ENCODE results near the gene TNFRSF12A.

DNA sequence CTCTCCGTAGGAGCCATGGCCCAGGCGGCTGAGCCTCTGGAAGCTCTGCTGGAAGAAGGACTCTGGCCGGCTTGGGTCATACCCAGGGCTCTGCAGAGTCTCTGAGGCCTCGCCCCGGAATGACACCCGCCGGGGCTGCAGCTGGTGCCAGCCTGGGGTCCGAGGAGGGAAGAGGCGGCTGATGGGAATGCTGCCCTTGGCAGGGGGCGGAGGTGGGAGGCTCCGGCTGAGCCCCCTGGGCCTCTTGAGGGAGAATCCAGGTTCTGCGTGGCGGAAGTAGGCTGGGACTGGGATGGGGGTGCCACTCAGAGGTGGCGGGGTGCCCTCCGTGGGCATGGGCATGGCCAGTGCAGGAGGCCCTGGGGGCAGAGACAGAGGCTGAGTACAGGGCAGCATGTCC, 43.5 kb upstream of the TNFRSF12A start:
- TF ChIP-seq POLR2AphosphoS5 (IDR thresholded peaks at IDR 0.05; ENCODE audit: low read depth, low read length) (no peak), EZH2 (IDR thresholded peaks at IDR 0.05; ENCODE audit: low read depth, low read length, severe bottlenecking) (no peak)
